HCT116 (cell line): Measurements from ENCODE around the gene OR51D1. TPM values are rescaled to one million over a fixed set of nuclear protein-coding genes. Genes with fewer than 3 reads are reported as not detected.
A peak's percentile ranks its signal among the peaks of the same experiment; 100 is the strongest.

Experiments used
- ATAC-seq: fragments of 200-7000 bp; cut with Tn5 transposase; 2 replicates; pipeline ENCODE4 v1.9.1; 2020; ENCODE audit warnings: mild to moderate bottlenecking, moderate library complexity
- BruUV-seq: library from RNA; stranded (reverse); fragments of 400-500 nt; replicated peaks from 2 replicates; lab custom pipeline; 2021; lab: Mats Ljungman, UMichigan
- CTCF ChIA-PET: fragments of 300-600 bp; sonication (Branson Sonifier 250); formaldehyde crosslinking; loops from one replicate; lab custom pipeline; 2021; ENCODE audit warnings: antibody characterized with exemption; lab: Charles Lee
- POLR2A ChIA-PET: fragments of 300-600, 350-600 bp; sonication (Branson Sonifier 250); formaldehyde crosslinking; loops from one replicate; lab custom pipeline; 2021; ENCODE audit warnings: antibody characterized with exemption; lab: Charles Lee
- RAD21 ChIA-PET, 2 experiments: fragments of 300-600 bp; sonication (Branson Sonifier 250); formaldehyde crosslinking; loops; one replicate each; lab custom pipeline; 2023; ENCODE audit warnings: low total read pairs in 2 of 2; ENCODE audit not compliant: uncharacterized antibody in 2 of 2, unreplicated experiment in 2 of 2, low non-redundant PET in 1 of 2; lab: Charles Lee
- DNase-seq: peaks from one replicate; pipeline ENCODE4 v3.0.0-alpha.2; 2010; ENCODE audit warnings: low read depth, low spot score
- H2AFZ ChIP-seq: fragments of 200-600 bp; shearing (Covaris generic), sonication (generic); 2 replicates; pipeline ENCODE4 v1.6.1; 2017; ENCODE audit warnings: low read depth, mixed run types, mixed read lengths, antibody characterized with exemption, low read length; ENCODE audit not compliant: poor library complexity, severe bottlenecking
- H3K27ac ChIP-seq: 2 replicates; pipeline ENCODE4 v1.5.1; 2012; ENCODE audit warnings: low read depth, low read length
- H3K27me3 ChIP-seq: fragments of 200-600 bp; sonication (generic); 2 replicates; pipeline ENCODE4 v1.6.1; 2016; ENCODE audit warnings: mixed run types, low read length, mixed read lengths; ENCODE audit not compliant: insufficient read depth
- H3K36me3 ChIP-seq, 2 experiments: fragments of 200-500 bp in 1 of 2; fragments of 200-600 bp in 1 of 2; sonication (Bioruptor generic) in 1 of 2; sonication (generic) in 1 of 2; 2 replicates each; pipeline versions ENCODE4 v1.5.1 to v1.6.1; 2014 to 2016; ENCODE audit warnings: low read length in 2 of 2, inconsistent platforms in 1 of 2, mixed read lengths in 1 of 2, mixed run types in 1 of 2; ENCODE audit not compliant: insufficient read depth in 2 of 2, control insufficient read depth in 1 of 2
- H3K4me1 ChIP-seq, 2 experiments: fragments of 200-600 bp in 1 of 2; sonication (generic) in 1 of 2; 2 replicates each; pipeline versions ENCODE4 v1.5.1 to v1.6.1; 2012 to 2017; ENCODE audit warnings: low read length in 2 of 2, inconsistent platforms in 1 of 2, mild to moderate bottlenecking in 1 of 2, mixed read lengths in 1 of 2, mixed run types in 1 of 2, moderate library complexity in 1 of 2; ENCODE audit not compliant: insufficient read depth in 2 of 2, control insufficient read depth in 1 of 2
- H3K4me2 ChIP-seq: fragments of 200-600 bp; sonication (generic); 2 replicates; pipeline ENCODE4 v1.6.1; 2017; ENCODE audit warnings: mixed run types, low read length, mixed read lengths
- H3K4me3 ChIP-seq, 2 experiments: fragments of 200-600 bp in 1 of 2; sonication (generic) in 1 of 2; replicated peaks in 1 of 2; 2 replicates each; pipeline ENCODE4 v1.5.1; 2011 to 2016; ENCODE audit warnings: low read length in 2 of 2, control low read depth in 1 of 2, low read depth in 1 of 2, mild to moderate bottlenecking in 1 of 2, mixed read lengths in 1 of 2, mixed run types in 1 of 2
- H3K79me2 ChIP-seq: fragments of 200-600 bp; sonication (generic); 2 replicates; pipeline ENCODE4 v1.6.1; 2017; ENCODE audit warnings: mild to moderate bottlenecking, mixed run types, low read length, moderate library complexity, mixed read lengths; ENCODE audit not compliant: insufficient read depth
- H3K9ac ChIP-seq: fragments of 200-600 bp; sonication (generic); 2 replicates; pipeline ENCODE4 v1.6.1; 2016; ENCODE audit warnings: low read length, mixed read lengths
- H3K9me2 ChIP-seq: fragments of 200-600 bp; sonication (generic), shearing (Covaris generic); 2 replicates; pipeline ENCODE4 v1.6.1; 2017; ENCODE audit warnings: mixed run types, mild to moderate bottlenecking, moderate library complexity; ENCODE audit not compliant: insufficient read depth
- H3K9me3 ChIP-seq, 2 experiments: fragments of 200-500 bp in 1 of 2; fragments of 200-600 bp in 1 of 2; sonication (Bioruptor generic) in 1 of 2; sonication (generic) in 1 of 2; 2 replicates each; pipeline ENCODE4 v1.6.1; 2014 to 2017; ENCODE audit warnings: low read length in 2 of 2, mixed read lengths in 2 of 2, inconsistent platforms in 1 of 2, low read depth in 1 of 2, mild to moderate bottlenecking in 1 of 2, mixed run types in 1 of 2, moderate library complexity in 1 of 2; ENCODE audit not compliant: control insufficient read depth in 1 of 2, insufficient read depth in 1 of 2
- H4K20me1 ChIP-seq: fragments of 200-600 bp; sonication (generic), shearing (Covaris generic); 2 replicates; pipeline ENCODE4 v1.6.1; 2017; ENCODE audit warnings: mixed run types, mild to moderate bottlenecking, moderate library complexity; ENCODE audit not compliant: insufficient read depth
- CTCF ChIP-seq, 3 experiments: fragments of 200-600 bp in 1 of 3; sonication (generic) in 1 of 3; IDR thresholded peaks in 2 of 3; conservative IDR thresholded peaks in 1 of 3; 2 replicates each; pipeline ENCODE4 v1.5.1; 2012 to 2017; ENCODE audit warnings: low read depth in 2 of 3, low read length in 2 of 3, antibody characterized with exemption in 1 of 3, borderline replicate concordance in 1 of 3, control low read depth in 1 of 3, mild to moderate bottlenecking in 1 of 3, mixed read lengths in 1 of 3, mixed run types in 1 of 3, moderate library complexity in 1 of 3; ENCODE audit not compliant: insufficient read depth in 1 of 3
- EZH2 ChIP-seq: fragments of 200-600 bp; sonication (generic); IDR thresholded peaks from 2 replicates; pipeline ENCODE4 v1.6.1; 2017; ENCODE audit warnings: antibody characterized with exemption, mixed run types
- POLR2A ChIP-seq: IDR thresholded peaks from 2 replicates; pipeline ENCODE4 v1.7.0; 2011; ENCODE audit warnings: borderline replicate concordance; ENCODE audit not compliant: insufficient read depth, insufficient read length; ENCODE audit errors: extremely low read depth
- RAD21 ChIP-seq: IDR thresholded peaks from 2 replicates; pipeline ENCODE4 v1.6.1; 2012; ENCODE audit warnings: low read depth, mild to moderate bottlenecking
- YY1 ChIP-seq: IDR thresholded peaks from 2 replicates; pipeline ENCODE4 v1.6.1; 2011; ENCODE audit warnings: low read length, low read depth, moderate library complexity, mild to moderate bottlenecking; ENCODE audit not compliant: insufficient replicate concordance; ENCODE audit errors: extremely low read depth
- intact Hi-C: fragments of 100-400 bp; cut with micrococcal nuclease; formaldehyde crosslinking; loops from 2 replicates; pipeline ENCODE4 v1.10.0; 2022
- total RNA-seq: library from RNA; stranded (reverse); gene quantifications from one replicate; pipeline ENCODE4 v1.2.1, GENCODE V29; 2021; ENCODE audit not compliant: unreplicated experiment

Gene OR51D1
- total RNA-seq, 1 experiment from 2014 or later, result not detected

- intact Hi-C loops, result loop anchor here (10.0 kb wide), 1 partner anchor 765 kb away; the partner anchor contains the start of gene OR51M1
- ATAC-seq (no peak), DNase-seq (no peak)
- RAD21 ChIA-PET, result no interaction called here
- H3K9me3 ChIP-seq, result no peaks in the 10 kb centered on the region
- no peak overlapping the region for H3K9ac ChIP-seq
- H3K79me2 ChIP-seq, result no peaks in the 10 kb centered on the region
- H4K20me1 ChIP-seq, result no peaks in the 10 kb centered on the region
- no peaks in the 10 kb centered on the region for H3K9me2 ChIP-seq
- no peak for TF ChIP-seq YY1
- no peak overlapping the region for H2AFZ ChIP-seq
- POLR2A ChIA-PET, result no interaction called here
- BruUV-seq, result no TSS peak
- H3K36me3 ChIP-seq, result no peaks in the 10 kb centered on the region
- H3K27me3 ChIP-seq, result peaks cover 27% of the 10 kb centered on the region; the same call in 1 of the 2 replicates
- H3K4me3 ChIP-seq, result no peak overlapping the region
- H3K4me1 ChIP-seq, result no peaks in the 10 kb centered on the region
- CTCF ChIA-PET, result no interaction called here
- no peak overlapping the region for H3K27ac ChIP-seq
- no peak overlapping the region for H3K4me2 ChIP-seq
These were observed 17.8 kb upstream of the OR51D1 start for GRCh38 chr11:4619514-4619913.

- H3K79me2 ChIP-seq, result no peaks in the 10 kb centered on the region
- no peaks in the 10 kb centered on the region for H3K4me1 ChIP-seq
- no peaks in the 10 kb centered on the region for H3K9me2 ChIP-seq
- H3K4me2 ChIP-seq, result peak overlapping the region; percentile 19; the same call in 1 of the 2 replicates
- H3K4me3 ChIP-seq, result no peak overlapping the region
- POLR2A ChIA-PET, result no interaction called here
- H2AFZ ChIP-seq, result peak overlapping the region; percentile 13
- peak; percentile 95 for ATAC-seq
- DNase-seq, result peak; percentile 75
- no peaks in the 10 kb centered on the region for H3K36me3 ChIP-seq
- intact Hi-C loops, result loop anchor here (1.0 to 10.0 kb wide), 6 partner anchors 378 to 1268 kb away; partner anchors contain the start of genes OR52E5 and OR52N2
- RAD21 ChIA-PET, result no interaction called here
- H4K20me1 ChIP-seq, result no peaks in the 10 kb centered on the region
- TF ChIP-seq EZH2, result no peak
- TF ChIP-seq POLR2A, result no peak
- peak; percentile 62 to 83 (median 70) for TF ChIP-seq CTCF (IDR thresholded peaks at IDR 0.05 in 2 of 3, conservative IDR thresholded peaks at IDR 0.05 in 1 of 3; ENCODE audit: borderline replicate concordance in 1 of 3, insufficient read depth in 1 of 3, low read depth in 2 of 3, low read length in 2 of 3)
- TF ChIP-seq RAD21, result peak; percentile 80
- TF ChIP-seq, all 23 proteins: peak for 2
- Histone ChIP-seq H3K9ac (no peak overlapping the region), H3K27me3 (peaks cover 12% of the 10 kb centered on the region; the same call in 1 of the 2 replicates), H3K9me3 (no peaks in the 10 kb centered on the region), H3K27ac (no peak overlapping the region)
- CTCF ChIA-PET, result interaction anchor here (1.2 to 4.3 kb wide), 5 partner anchors 10 to 1184 kb away, joined by 3 to 25 read pairs (median 4); partner anchors contain the start of gene OR51D1
- no TSS peak for BruUV-seq
These were observed 10.8 kb upstream of the OR51D1 start for GRCh38 chr11:4626207-4627099.
